Measurements from ENCODE around the gene NAMPT.
"Not testable (repeated sequence)": the region's sequence is repeated elsewhere in the genome, so short reads cannot be mapped to it uniquely, and the experiment has no call there.

NAMPT gene

GRCh38 chr7:106304568-106304967, 19.8 kb upstream of the NAMPT start:
- no peak for DNase-seq (ENCODE audit: low spot score)

GRCh38 chr7:106298631-106299030, 13.8 kb upstream of the NAMPT start:
- not testable (repeated sequence) for DNase-seq (ENCODE audit: low spot score)

DNA sequence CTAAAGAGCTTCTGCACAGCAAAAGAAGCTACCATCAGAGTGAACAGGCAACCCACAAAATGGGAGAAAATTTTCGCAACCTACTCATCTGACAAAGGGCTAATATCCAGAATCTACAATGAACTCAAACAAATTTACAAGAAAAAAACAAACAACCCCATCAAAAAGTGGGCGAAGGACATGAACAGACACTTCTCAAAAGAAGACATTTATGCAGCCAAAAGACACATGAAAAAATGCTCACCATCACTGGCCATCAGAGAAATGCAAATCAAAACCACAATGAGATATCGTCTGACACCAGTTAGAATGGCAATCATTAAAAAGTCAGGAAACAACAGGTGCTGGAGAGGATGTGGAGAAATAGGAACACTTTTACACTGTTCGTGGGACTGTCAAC, 13.4 kb upstream of the NAMPT start:
- not testable (repeated sequence) for DNase-seq (ENCODE audit: low spot score)

DNA sequence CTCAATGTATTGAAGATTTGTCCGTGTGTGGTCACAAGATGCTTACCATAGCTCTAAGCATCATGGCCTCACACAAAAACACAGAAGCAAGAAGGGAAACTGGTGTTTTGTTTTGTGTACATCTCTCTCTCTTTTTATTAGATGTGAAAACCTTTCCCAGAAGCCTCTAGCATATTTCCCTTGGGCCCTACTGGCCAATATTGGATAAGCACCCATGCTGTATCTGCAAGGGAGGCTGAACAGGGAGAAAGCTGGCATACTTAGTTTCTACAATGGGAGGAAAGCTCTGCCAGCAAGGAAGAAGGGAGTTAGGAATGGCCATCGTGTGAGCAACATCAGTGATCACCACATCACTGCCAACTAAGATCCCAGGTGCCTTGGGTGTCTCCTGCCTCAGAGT, 9.6 kb upstream of the NAMPT start:
- DNase-seq (ENCODE audit: low spot score), result no peak

GRCh38 chr7:106291247-106291646, 6.5 kb upstream of the NAMPT start:
- DNase-seq (ENCODE audit: low spot score), result no peak

GRCh38 chr7:106290319-106290718, 5.5 kb upstream of the NAMPT start:
- DNase-seq (ENCODE audit: low spot score), result no peak

DNA sequence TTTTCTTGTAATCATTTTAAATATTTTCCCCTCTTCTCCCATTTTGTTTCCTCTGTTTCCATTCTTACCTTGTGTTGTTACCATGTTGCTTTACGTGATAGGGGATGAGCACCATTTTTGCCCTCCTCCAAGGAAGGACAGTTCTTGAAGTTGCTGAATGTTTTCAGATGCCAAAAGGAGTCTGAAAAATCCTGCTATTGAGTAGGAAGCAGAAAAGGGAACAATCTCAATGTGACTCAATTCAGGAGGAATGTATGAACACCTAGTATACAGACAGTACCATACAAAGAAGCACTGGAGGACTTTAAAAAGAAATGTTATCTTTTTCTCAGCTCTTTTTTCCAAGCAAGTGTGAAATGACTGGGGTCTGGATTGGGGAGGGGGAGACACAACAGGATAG, 5.1 kb upstream of the NAMPT start:
- DNase-seq (ENCODE audit: low spot score), result peak; percentile 4

DNA sequence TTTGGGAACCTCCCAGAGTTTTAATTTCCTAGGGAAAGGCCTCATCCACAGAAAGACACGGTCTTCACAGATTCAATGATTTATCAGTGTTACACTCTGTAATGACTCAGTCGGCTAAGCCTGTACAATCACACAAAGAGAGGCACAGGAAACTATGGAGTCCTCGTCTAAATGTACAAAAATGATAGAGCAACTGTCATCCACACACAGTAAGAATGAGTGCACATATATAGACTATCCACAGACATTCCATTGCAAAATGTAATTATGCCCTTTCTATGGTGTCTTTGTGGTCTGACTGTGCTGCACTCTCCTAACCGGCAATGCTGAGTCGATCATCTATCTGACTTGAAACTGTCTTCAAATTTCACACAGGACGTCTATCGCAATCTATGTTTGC, 3.5 kb upstream of the NAMPT start:
- DNase-seq (ENCODE audit: low spot score), result no peak

DNA sequence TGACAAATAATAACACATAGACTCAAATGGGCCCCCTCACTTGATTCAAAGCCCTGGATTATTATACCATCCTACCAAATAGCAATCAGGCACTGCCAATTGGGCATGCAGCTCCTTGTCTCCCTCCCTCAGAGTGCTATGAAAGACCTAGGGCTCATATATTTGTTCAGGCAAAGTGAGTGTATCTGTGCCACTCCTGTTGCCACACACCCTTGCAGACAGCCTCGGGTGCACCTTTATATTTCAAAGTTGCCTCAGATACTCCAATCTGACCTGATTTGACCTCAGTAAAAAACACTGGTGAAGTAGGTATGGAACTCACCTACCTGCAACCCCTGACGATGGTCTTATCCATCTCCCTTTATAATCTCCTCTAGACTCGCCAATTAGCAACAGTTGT, 3.0 kb upstream of the NAMPT start:
- no peak for DNase-seq (ENCODE audit: low spot score)

GRCh38 chr7:106285855-106286492, 1.2 kb upstream of the NAMPT start:
- DNase-seq (ENCODE audit: low spot score), result no peak

DNA sequence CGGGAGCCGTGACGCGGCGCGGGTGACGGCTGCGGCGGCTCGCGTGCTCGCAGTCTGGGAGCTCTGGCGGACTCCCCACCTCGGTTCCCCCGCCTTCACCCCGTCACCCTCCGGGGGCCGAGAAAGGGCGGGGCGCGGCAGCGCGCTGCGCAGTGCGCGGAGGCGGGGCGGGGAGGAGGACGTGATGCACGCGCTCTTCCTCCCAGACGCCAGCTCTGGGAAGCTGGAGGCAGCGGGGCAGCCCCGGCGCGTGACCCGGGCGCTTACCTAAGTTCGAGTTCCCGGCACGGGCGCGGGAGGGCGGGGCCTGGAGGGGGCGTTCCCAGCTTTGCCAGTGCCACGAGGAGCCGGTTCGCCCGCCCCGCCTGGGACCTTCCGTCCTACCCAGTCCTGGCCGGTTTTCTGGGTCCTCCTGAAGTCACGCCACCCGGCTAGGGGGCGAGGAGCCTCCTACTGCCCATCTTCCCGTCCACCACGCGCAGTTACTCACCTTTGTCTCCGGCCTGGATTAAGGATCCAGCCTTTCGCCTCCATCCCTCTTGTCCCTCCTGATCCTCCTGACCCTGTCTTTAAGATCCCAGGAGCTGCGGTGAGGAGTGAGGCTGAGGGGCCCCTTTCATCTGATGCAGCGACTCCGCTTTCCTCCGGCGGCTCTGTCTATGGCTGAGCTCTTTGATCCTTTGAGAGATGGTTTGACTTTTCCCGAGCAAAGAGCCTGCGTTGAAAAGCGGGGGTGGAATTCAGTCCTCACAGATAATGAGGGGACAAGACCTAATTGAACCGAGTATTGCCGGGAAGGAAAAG, 470 bp upstream of the NAMPT start:
- peak; percentile 97 for DNase-seq (ENCODE audit: low spot score)

- peak; percentile 29 for DNase-seq (ENCODE audit: low spot score)
These were observed 711 bp downstream of the NAMPT start for GRCh38 chr7:106283831-106284713.

DNA sequence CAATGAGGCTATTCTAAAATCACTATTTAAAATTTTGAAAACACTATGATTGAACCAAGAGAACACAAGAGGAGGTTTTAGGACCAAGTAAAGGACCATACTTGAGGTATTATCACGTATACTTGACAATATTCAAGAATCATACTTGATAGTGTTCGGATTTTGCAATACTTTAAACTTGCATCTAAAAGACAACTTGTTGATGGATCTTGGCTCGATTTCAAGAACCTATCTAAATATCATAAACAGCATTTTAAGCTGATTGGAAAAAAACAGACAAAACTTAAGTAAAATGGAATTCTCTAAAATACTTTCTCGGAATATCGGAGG, 1.3 kb downstream of the NAMPT start:
- DNase-seq (ENCODE audit: low spot score), result no peak

DNA sequence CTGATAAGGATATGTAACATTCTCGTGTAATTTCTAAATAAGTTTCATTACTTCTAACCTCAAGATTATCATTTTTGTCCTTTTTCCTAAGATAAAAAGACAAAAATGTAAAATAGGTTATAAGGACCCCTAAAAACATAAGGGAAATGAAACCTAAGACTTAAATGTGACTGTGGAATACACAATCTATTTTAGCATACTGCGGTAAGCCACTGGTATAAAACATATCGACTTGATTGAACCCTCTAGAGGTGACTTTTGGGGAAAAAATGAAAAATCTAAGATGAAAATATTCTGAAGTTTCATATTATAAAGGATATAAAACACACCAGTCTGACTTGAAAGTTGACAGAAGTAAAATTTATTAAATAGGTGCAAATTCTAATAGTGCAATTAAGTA, 1.9 kb downstream of the NAMPT start:
- DNase-seq (ENCODE audit: low spot score), result no peak

GRCh38 chr7:106282390-106282789, 2.4 kb downstream of the NAMPT start:
- DNase-seq (ENCODE audit: low spot score), result no peak

DNA sequence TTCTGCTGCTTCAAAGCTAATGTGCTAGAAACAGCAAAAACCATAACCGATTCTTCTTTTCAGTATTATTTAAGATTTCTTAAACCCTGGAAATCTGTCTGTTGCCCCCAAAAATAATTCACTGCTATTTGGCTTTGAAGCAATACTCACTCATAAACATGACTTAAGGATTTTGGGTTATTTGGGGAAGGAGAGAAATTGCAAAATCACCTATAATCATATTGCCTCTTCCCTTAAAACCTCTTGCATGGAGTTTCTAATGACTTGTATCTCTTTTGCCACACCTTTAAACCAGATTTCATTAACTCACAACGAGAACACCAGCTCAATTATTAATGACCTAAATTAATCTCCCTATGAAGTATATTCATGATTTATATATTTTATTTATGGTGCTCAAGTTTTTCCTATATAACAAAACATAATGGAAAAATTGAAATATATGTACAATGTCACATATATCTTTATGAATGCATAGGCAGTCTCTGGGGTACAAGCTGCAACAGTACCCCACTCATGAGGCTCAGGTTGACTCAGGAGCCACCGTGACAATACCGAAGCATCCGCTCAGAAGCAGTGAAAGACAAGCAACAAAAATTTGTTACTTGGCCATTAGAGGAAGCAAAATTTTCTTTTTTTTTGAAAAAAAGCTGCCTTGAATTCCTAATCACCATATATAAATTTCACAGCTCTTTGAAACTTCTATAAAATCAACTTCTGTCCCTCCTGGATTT, 3.0 kb downstream of the NAMPT start:
- no peak for DNase-seq (ENCODE audit: low spot score)

DNA sequence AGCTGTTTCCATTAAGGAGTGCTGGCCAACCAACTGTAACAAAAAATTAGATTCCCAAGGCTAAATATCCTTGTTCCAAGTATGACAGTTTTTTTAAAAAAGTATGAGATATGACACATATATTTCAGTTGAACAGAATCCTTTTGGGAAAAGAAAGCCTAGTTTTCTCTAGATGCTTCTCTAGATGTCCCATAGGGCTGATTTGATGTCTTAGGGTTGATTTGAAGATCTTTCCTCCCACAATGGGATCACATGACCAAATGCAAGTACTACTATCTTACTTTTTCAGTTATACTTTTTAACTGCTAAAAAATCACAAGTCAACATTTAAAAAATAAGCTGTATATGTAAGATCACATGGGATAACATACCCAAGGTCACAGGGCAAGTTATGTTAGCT, 3.7 kb downstream of the NAMPT start:
- DNase-seq (ENCODE audit: low spot score), result no peak

DNA sequence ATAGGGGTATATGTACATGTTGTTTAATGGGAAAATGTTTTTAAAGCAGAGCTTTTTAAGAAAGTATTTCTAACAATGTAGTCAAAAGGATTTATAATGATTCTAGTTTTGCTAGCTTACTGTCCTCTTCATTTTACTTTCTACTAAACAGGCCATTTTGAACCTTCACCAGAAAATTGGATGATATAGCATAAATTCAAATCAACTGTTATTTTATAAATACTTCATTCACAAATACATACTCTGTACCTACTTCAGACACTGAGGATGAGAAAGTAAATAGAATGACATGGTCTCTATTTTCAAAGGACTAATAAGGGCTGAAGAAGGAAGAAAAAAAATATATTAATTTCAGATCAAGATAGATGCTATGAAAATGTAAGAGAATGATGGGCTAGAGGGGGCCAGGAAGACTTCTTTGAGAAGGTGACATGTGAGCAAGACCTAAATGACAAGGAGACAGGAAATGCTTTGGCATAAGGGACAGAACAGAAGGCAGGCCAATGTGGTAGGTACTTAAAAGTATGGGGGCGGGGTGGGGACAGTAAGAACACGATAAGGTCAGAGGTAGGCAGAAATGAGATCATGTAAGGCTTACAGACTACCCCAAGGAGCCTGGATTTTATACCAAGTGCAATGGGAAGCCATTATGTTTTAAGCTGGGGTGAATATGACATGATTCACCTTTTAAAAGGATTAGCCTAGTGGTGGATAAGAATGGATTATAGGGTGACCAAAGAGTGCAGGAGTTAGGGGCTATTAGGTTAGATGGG, 5.2 kb downstream of the NAMPT start:
- DNase-seq (ENCODE audit: low spot score), result no peak

DNA sequence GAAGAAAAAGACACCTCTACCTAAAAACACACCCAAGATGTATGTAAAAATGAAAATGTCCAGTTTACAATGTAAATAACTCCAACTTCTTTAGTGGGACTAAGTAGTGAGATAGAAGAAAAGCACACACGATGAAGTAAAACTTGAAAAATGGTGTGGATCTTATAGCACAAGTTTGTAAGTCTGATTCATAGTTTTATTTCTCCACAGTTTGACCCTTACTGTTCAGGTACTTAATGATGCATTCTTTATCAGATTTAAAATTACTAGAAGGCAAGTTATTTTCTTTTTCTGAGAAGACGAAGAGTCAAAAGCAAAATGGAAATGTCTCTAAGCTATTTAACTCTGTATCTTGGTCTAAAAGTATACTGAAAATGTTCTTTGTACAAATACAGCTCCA, 6.1 kb downstream of the NAMPT start:
- no peak for DNase-seq (ENCODE audit: low spot score)

DNA sequence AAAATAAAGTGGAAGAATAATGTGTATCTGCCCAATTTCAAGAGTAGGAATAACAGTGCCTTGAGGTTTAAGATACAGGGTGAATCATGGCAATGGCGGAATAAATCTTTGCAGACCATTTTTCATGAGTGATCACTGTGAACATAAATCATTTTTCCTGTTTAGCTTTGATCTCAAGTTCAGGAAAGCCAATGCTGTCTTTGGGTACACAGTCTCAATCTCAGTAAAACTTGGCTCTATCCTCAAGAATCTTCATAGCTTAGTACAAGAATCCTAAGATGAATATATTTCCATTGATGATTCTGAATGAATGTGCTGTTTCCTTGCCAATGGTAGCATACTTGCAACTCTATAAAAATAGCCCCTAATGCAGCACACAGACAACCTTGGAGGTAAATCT, 6.8 kb downstream of the NAMPT start:
- no peak for DNase-seq (ENCODE audit: low spot score)

GRCh38 chr7:106276513-106276912, 8.3 kb downstream of the NAMPT start:
- DNase-seq (ENCODE audit: low spot score), result no peak
